GM19099 (cell line): Measurements from ENCODE around the gene ARV1.

Experiments
- POLR2A ChIP-seq: IDR thresholded peaks from 3 replicates; pipeline ENCODE4 v1.6.1; 2011; ENCODE audit warnings: low read depth; ENCODE audit not compliant: insufficient read length; ENCODE audit errors: extremely low read depth

ARV1 gene

GRCh38 chr1:230970432-230970831, 8.5 kb upstream of the ARV1 start:
- TF ChIP-seq POLR2A, result no peak

DNA sequence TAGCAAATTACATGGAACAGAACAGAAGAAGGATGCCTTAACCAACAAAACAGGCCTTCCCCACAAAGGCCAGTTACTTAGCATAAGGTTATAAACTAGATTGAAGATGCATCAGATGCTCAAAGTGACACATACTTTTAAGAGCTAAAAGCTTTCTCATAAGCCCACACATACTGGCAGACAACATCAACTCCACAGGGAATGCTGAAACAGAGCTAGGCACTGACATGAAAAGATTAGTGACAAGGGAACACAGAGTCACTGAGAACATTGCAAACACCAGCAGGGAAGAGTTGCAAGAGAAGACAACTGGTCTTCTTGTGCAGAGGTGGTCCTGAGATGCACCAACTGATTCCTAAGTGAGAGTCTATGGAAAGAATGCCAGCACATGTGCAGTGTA, 7.1 kb upstream of the ARV1 start:
- TF ChIP-seq POLR2A, result no peak

GRCh38 chr1:230972855-230973271, 6.0 kb upstream of the ARV1 start:
- no peak for TF ChIP-seq POLR2A

GRCh38 chr1:230975636-230976035, 3.3 kb upstream of the ARV1 start:
- no peak for TF ChIP-seq POLR2A

DNA sequence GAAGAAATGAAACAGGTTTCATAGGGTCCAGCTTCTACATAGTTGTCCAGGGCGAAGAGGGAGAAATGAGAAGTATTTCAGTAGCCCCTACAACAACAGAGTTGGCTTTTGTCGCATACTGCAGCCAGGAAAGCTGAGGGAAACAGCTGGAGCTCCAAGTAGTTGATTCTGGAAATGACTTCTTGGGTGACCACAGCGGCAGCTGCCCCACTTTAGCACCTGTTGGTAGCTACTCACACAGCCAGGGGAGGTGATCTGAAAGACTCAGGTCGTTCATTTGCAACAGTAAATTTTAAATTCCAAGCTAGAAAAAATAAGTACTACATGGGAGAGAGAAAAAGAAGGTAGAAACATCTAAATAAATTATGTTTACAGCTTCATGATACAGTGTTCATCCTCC, 2.5 kb upstream of the ARV1 start:
- no peak for TF ChIP-seq POLR2A

GRCh38 chr1:230976825-230977747, 1.8 kb upstream of the ARV1 start:
- no peak for TF ChIP-seq POLR2A

DNA sequence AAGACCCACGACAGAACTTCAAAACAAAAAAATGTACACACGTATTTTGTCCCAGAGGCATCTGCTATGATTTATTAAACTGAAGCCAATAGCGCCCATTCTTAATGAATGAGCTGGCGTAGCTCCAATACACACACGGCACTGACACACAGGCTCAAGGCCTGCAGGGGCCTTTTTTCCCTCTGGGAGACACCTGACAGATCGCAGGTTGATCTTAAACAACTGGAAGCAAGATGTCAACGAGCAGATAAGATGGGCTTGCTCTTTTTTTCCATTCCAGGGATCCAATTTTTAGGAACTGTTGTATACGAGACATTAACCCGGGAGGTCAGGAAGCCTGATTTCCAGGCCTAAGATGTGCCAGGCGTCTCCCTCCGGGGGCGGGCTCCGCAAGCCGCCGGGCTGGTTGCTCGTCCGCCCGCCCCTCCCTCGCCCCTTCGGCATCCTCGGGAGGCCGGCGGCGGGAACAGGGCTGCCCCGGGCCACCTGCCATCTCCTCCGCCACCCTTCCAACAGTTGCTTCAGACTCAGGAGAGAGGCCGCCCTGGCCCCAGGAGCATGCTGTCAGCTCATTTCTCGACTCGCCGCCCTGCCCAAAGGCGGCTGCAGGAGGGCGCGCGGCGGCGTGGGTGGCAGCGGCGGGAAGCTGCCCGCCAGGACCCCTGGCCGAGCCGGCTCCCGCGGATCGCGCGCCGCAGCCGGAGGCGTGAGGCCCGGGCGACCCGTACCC, 968 bp upstream of the ARV1 start:
- TF ChIP-seq POLR2A, result no peak

DNA sequence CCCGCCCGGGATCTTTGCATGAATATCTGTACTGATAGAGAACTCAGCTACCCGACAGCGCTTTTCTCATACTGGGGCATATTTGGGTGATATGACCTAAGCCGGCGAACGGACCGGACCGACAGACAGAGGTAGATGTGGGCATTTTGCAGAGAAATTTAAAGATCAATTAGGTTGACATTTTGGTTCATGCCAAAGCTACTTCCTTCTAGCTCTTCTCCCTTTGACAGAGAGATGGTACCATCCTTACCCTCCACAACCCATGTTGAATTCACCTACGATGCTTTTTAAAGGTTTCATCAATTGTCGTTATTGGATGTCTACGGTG, 459 bp downstream of the ARV1 start:
- TF ChIP-seq POLR2A, result no peak

GRCh38 chr1:230979952-230980351, 1.1 kb downstream of the ARV1 start:
- TF ChIP-seq POLR2A, result no peak

- no peak for TF ChIP-seq POLR2A
Observed at GRCh38 chr1:230982696-230983095, 3.8 kb downstream of the ARV1 start.

- TF ChIP-seq POLR2A, result no peak
Observed at GRCh38 chr1:230983811-230984210, 4.9 kb downstream of the ARV1 start.

DNA sequence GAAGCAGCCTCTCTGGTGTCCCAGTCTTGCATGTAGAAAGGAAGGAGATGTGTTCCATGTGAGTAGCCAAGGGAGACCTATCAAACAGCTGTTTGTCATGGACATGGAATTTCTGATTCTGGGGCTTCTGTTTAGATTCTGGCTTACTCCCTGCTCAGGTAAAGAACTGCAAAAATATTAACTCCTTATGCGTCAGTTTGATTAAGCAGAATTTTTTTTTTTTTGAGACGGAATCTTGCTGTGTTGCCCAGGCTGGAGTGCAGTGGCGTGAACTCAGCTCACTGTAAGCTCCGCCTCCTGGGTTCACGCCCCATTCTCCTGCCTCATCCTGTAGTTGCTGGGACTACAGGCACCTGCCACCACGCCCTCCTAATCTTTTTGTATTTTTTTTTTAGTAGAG, 6.8 kb downstream of the ARV1 start:
- TF ChIP-seq POLR2A, result no peak

DNA sequence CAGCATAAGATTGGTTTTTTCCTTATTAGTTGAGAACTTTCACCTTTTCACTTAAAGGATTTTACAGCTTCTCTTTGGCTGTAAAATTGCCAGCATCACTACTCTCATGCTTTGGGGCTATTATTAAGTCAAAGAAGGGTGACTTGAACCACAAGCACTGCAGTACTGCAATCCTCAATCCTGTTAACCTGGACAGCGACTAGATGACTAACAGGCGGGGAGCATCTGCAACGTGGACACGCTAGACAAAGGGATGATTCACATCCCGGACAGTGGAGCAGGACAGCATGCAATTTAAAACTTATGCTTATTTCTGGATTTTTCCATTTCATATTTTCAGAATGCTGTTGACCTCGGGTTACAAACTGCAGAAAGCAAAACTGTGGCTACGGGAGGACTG, 8.1 kb downstream of the ARV1 start:
- TF ChIP-seq POLR2A, result no peak

DNA sequence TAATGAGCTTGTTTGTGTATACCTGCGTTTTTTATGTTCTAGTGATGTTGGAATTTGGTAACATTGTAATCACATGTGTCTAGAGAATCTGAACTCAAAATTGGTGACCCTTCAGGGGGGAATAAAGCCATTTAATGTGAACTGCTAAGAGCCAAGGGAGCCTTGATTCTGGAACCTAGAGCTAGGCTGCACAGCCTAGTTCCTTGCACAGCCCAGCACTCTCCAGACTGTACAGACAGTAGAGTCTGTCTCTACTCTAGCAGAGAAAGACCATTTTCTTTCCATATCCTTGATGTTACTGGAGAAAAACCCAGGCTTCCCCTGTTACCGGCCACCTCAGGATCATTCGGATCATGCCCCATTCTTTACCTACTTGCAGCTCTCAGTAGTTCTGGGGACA, 8.6 kb downstream of the ARV1 start:
- no peak for TF ChIP-seq POLR2A

DNA sequence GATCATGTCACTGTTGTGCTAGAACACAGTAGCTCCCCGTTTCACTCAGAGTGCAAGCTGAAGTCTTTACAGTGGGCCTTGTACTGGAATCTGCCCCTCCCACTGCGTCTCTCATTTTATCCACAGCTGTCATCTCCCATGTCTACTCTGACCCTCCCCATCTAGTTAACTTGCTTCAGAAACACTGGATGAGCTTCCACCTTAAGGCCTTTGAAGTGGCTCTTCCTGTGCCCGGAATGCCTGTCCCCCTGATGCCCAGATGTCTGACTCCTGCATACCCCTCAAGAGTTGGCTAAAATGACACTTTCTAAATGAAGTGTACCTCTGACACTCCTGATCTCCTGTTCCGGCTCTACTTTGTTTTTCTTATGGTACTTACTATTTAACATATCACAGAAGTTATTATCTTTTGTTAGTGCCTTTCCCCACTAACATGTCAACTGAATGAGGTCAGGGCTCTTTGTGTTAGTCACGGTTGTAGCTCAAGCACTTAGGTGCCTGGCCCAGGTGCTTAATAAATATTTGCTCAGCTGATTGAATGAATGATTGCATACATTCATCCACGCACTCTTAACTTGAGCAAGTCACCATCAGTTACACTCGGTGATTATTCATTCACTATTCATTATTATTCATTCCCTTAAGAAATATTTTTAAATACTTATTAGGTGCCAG, 13.3 kb downstream of the ARV1 start:
- TF ChIP-seq POLR2A, result no peak

GRCh38 chr1:230994860-230995259, 16.0 kb downstream of the ARV1 start:
- no peak for TF ChIP-seq POLR2A
